PFSK-1 (cell line): ENCODE measurements around the gene NDC1. TPM values are rescaled to one million over a fixed set of nuclear protein-coding genes. Genes with fewer than 3 reads are reported as not detected.

Experiments used
- FOXP2 ChIP-seq: optimal IDR thresholded peaks from 2 replicates; pipeline ENCODE3; 2011; ENCODE audit warnings: borderline replicate concordance, control low read depth, inconsistent platforms; ENCODE audit not compliant: insufficient read depth; ENCODE audit errors: extremely low read length, extremely low read depth
- POLR2AphosphoS5 ChIP-seq: IDR thresholded peaks from 2 replicates; pipeline ENCODE4 v1.6.1; 2012; ENCODE audit warnings: low read depth, mild to moderate bottlenecking, control low read depth, low read length, moderate library complexity
- REST ChIP-seq, 2 experiments: IDR thresholded peaks; 2 replicates each; pipeline versions ENCODE4 v1.6.1 to v1.8.0; 2011 to 2012; ENCODE audit warnings: low read depth in 2 of 2, low read length in 2 of 2, control low read depth in 1 of 2, inconsistent platforms in 1 of 2, mild to moderate bottlenecking in 1 of 2, moderate library complexity in 1 of 2; ENCODE audit not compliant: insufficient read depth in 1 of 2
- SIN3A ChIP-seq: IDR thresholded peaks from 2 replicates; pipeline ENCODE4 v1.6.1; 2012; ENCODE audit warnings: mild to moderate bottlenecking, low read length, moderate library complexity, borderline replicate concordance; ENCODE audit not compliant: insufficient read depth
- TAF1 ChIP-seq: IDR thresholded peaks from 2 replicates; pipeline ENCODE4 v1.6.1; 2012; ENCODE audit warnings: low read length, control low read depth, borderline replicate concordance; ENCODE audit not compliant: insufficient read depth
- polyA plus RNA-seq: library from polyadenylated mRNA; unstranded; fragments of >200 nt; gene quantifications from one replicate; pipeline ENCODE4 v1.2.1, GENCODE V29; 2012; ENCODE audit warnings: low read depth, missing spikeins; ENCODE audit not compliant: insufficient read length

Gene NDC1
- polyA plus RNA-seq, result 14.0 TPM

- no peak for TF ChIP-seq REST (IDR thresholded peaks at IDR 0.05; ENCODE audit: insufficient read depth in 1 of 2, low read depth in 2 of 2, low read length in 2 of 2)
- peak; percentile 38; the same call in 1 of the 2 replicates for TF ChIP-seq SIN3A
- peak; percentile 49; the same call in 1 of the 2 replicates for TF ChIP-seq POLR2AphosphoS5
- TF ChIP-seq TAF1, result peak; percentile 19; the same call in 1 of the 2 replicates
- no peak for TF ChIP-seq FOXP2
Measured at GRCh38 chr1:53837924-53838653, at the start of gene NDC1. NDC1 (minus strand) TSS chr1:53838296; CDS start chr1:53838261, 35 bp downstream.

GRCh38 chr1:53878492-53879105 lies 40.5 kb upstream of the NDC1 start:
- TF ChIP-seq SIN3A (no peak), REST (IDR thresholded peaks at IDR 0.05; ENCODE audit: insufficient read depth in 1 of 2, low read depth in 2 of 2, low read length in 2 of 2) (no peak), POLR2AphosphoS5 (no peak), TAF1 (no peak), FOXP2 (no peak)

GRCh38 chr1:53871773-53872484 lies 33.8 kb upstream of the NDC1 start:
- no peak for TF ChIP-seq POLR2AphosphoS5
- TF ChIP-seq TAF1, result no peak
- no peak for TF ChIP-seq FOXP2
- TF ChIP-seq SIN3A, result no peak
- TF ChIP-seq REST (IDR thresholded peaks at IDR 0.05; ENCODE audit: insufficient read depth in 1 of 2, low read depth in 2 of 2, low read length in 2 of 2), result no peak

GRCh38 chr1:53871221-53871620 lies 33.1 kb upstream of the NDC1 start:
- TF ChIP-seq SIN3A, result no peak
- no peak for TF ChIP-seq REST (IDR thresholded peaks at IDR 0.05; ENCODE audit: insufficient read depth in 1 of 2, low read depth in 2 of 2, low read length in 2 of 2)
- no peak for TF ChIP-seq TAF1
- no peak for TF ChIP-seq FOXP2
- no peak for TF ChIP-seq POLR2AphosphoS5
